Right atrium auricular region (tissue), 2 donors: ENCODE measurements around the gene NDUFA8. TPM values are rescaled to one million over a fixed set of nuclear protein-coding genes. Genes with fewer than 3 reads are reported as not detected.
"Not testable (repeated sequence)": the region's sequence is repeated elsewhere in the genome, so short reads cannot be mapped to it uniquely, and the experiment has no call there.

Experiments used
- DNase-seq: peaks from one replicate; pipeline ENCODE4 v3.0.0-alpha.2; 2019; ENCODE audit warnings: low spot score
- H3K27ac ChIP-seq, 2 donors: fragments of 200-600 bp; sonication (generic); 1 replicate in 1 of 2; 2 replicates in 1 of 2; pipeline ENCODE4 v1.5.1; 2016 to 2019
- H3K27me3 ChIP-seq, 2 donors: fragments of 200-600 bp; sonication (generic); one replicate each; pipeline versions ENCODE4 v1.5.1 to v1.6.0; 2017 to 2019
- H3K36me3 ChIP-seq: fragments of 200-600 bp; sonication (generic); one replicate; pipeline ENCODE4 v1.5.1; 2016
- H3K4me1 ChIP-seq, 2 donors: fragments of 200-600 bp; sonication (generic); one replicate each; pipeline versions ENCODE4 v1.5.1 to v1.6.0; 2017 to 2019
- H3K4me3 ChIP-seq, 2 donors: fragments of 200-600 bp; sonication (generic); 1 replicate in 1 of 2; 2 replicates in 1 of 2; pipeline ENCODE4 v1.5.1; 2017 to 2019; ENCODE audit warnings: mild to moderate bottlenecking in 1 of 2, moderate library complexity in 1 of 2
- H3K9me3 ChIP-seq, 2 donors: fragments of 200-600 bp; sonication (generic); one replicate each; pipeline ENCODE4 v1.5.1; 2019
- CTCF ChIP-seq, 2 donors: fragments of 200-600 bp; sonication (generic); IDR thresholded peaks; one replicate each; pipeline ENCODE4 v1.5.1; 2019; ENCODE audit warnings: antibody characterized with exemption in 2 of 2
- total RNA-seq, 2 donors: library from RNA; depleted of rRNA; stranded (reverse); fragments of >200 nt; gene quantifications; one replicate each; pipeline ENCODE4 v1.1.0, GENCODE V29; 2016

Gene NDUFA8
- total RNA-seq, 2 donors from 2014 or later, result 169 to 236 TPM

GRCh38 chr9:122119721-122120120 is 39.9 kb downstream of the NDUFA8 start:
- no peaks in the 10 kb centered on the region for H3K36me3 ChIP-seq
- TF ChIP-seq CTCF (IDR thresholded peaks at IDR 0.05), result no peak
- H3K4me3 ChIP-seq, result no peak overlapping the region
- H3K9me3 ChIP-seq, result no peaks in the 10 kb centered on the region
- H3K4me1 ChIP-seq, result peaks cover 0 to 3% of the 10 kb centered on the region in 2 donors
- no peak overlapping the region for H3K27ac ChIP-seq
- H3K27me3 ChIP-seq, result no peaks in the 10 kb centered on the region
- DNase-seq, result no peak

GRCh38 chr9:122119166-122119521 is 40.4 kb downstream of the NDUFA8 start:
- no peaks in the 10 kb centered on the region for H3K9me3 ChIP-seq
- H3K4me3 ChIP-seq, result no peak overlapping the region
- no peaks in the 10 kb centered on the region for H3K36me3 ChIP-seq
- H3K27me3 ChIP-seq, result no peaks in the 10 kb centered on the region
- TF ChIP-seq CTCF (IDR thresholded peaks at IDR 0.05), result no peak
- H3K27ac ChIP-seq, result no peak overlapping the region
- DNase-seq, result no peak
- peaks cover 0 to 3% of the 10 kb centered on the region in 2 donors for H3K4me1 ChIP-seq

- DNase-seq, result no peak
- no peaks in the 10 kb centered on the region for H3K36me3 ChIP-seq
- no peaks in the 10 kb centered on the region for H3K27me3 ChIP-seq
- H3K27ac ChIP-seq, result no peak overlapping the region
- H3K4me1 ChIP-seq, result peaks cover 0 to 3% of the 10 kb centered on the region in 2 donors
- no peak overlapping the region for H3K4me3 ChIP-seq
- no peaks in the 10 kb centered on the region for H3K9me3 ChIP-seq
- no peak for TF ChIP-seq CTCF (IDR thresholded peaks at IDR 0.05)
Measured at GRCh38 chr9:122118343-122119165, 41.0 kb downstream of the NDUFA8 start.

- H3K4me1 ChIP-seq, H3K27me3 ChIP-seq, H3K36me3 ChIP-seq, DNase-seq, H3K27ac ChIP-seq, H3K4me3 ChIP-seq, H3K9me3 ChIP-seq: not testable (repeated sequence)
Measured at GRCh38 chr9:122117241-122117640, 42.3 kb downstream of the NDUFA8 start.

GRCh38 chr9:122116448-122117173 is 43.0 kb downstream of the NDUFA8 start:
- no peak overlapping the region for H3K27ac ChIP-seq
- no peaks in the 10 kb centered on the region for H3K27me3 ChIP-seq
- H3K4me1 ChIP-seq, result no peaks in the 10 kb centered on the region
- H3K9me3 ChIP-seq, result no peaks in the 10 kb centered on the region
- no peak for DNase-seq
- no peaks in the 10 kb centered on the region for H3K36me3 ChIP-seq
- TF ChIP-seq CTCF (IDR thresholded peaks at IDR 0.05), result no peak
- H3K4me3 ChIP-seq, result no peak overlapping the region

- Histone ChIP-seq H3K4me1 (no peaks in the 10 kb centered on the region), H3K27me3 (no peaks in the 10 kb centered on the region), H3K9me3 (no peaks in the 10 kb centered on the region), H3K4me3 (no peak overlapping the region), H3K36me3 (no peaks in the 10 kb centered on the region), H3K27ac (no peak overlapping the region)
- DNase-seq, result no peak
- no peak for TF ChIP-seq CTCF (IDR thresholded peaks at IDR 0.05)
Measured at GRCh38 chr9:122116040-122116439, 43.5 kb downstream of the NDUFA8 start.
